Stimulated activated CD4-positive, alpha-beta T cell treated with anti-CD3 and anti-CD28 coated beads, TNF-alpha, amount 100 ng/mL, for 1 hour (primary cell): ENCODE data around the gene HOXA1.
A peak's percentile ranks its signal among the peaks of the same experiment; 100 is the strongest.

Source experiments
- DNase-seq, 3 donors: peaks; one replicate each; pipeline ENCODE4 v3.0.0-alpha.2; 2020; ENCODE audit warnings: low read depth in 3 of 3, low spot score in 1 of 3

Gene HOXA1

DNA sequence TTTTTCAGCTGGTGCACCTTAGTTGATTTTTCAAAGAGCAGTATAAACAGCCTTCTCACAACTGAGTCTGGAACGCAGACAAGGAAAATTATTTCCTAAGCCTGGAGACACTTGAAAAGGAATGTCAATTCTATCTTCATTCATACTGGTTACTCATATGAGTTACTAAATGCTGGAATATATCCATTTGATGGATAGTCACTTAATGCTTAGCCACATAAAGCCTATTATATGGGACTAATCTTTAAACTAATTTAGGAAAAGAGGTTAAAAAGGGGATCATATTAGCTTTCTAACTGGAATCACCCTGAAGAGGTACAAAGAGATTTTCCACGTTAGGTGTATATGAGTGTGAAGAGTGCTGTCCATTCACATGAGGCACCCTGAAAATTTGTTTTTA is 36.4 kb upstream of the HOXA1 start:
- no peak for DNase-seq

DNA sequence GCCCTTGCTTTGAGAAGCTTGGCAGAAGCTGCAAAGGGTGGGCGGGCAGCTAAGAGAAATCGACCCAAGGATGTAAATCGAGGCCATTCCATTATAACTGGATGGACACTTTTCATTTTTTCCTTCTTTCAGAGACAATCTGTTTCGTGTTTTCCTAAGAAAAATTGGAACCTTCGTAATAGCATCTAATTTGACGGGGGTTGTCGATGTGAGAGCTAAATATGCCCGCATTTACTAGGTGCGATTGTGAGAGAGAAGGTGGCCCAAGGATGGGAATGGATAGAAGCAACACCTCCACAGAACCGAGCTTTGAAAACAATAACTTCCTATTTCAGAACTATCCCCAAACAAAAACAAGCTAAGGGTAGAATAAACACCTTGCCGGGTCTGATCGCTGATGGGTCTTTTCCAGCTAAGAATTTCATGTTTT is 35.6 kb upstream of the HOXA1 start:
- no peak for DNase-seq

- DNase-seq, result peak; percentile 36 to 51 (median 42)
These were observed 35.0 kb upstream of the HOXA1 start, which contains the start of gene HOXA4 for GRCh38 chr7:27130540-27131389. TSS of gene HOXA4 (minus strand) at chr7:27130757. CDS start at chr7:27130733, 24 bp downstream.

- no peak for DNase-seq
These were observed 34.1 kb upstream of the HOXA1 start for GRCh38 chr7:27129729-27130539.

DNA sequence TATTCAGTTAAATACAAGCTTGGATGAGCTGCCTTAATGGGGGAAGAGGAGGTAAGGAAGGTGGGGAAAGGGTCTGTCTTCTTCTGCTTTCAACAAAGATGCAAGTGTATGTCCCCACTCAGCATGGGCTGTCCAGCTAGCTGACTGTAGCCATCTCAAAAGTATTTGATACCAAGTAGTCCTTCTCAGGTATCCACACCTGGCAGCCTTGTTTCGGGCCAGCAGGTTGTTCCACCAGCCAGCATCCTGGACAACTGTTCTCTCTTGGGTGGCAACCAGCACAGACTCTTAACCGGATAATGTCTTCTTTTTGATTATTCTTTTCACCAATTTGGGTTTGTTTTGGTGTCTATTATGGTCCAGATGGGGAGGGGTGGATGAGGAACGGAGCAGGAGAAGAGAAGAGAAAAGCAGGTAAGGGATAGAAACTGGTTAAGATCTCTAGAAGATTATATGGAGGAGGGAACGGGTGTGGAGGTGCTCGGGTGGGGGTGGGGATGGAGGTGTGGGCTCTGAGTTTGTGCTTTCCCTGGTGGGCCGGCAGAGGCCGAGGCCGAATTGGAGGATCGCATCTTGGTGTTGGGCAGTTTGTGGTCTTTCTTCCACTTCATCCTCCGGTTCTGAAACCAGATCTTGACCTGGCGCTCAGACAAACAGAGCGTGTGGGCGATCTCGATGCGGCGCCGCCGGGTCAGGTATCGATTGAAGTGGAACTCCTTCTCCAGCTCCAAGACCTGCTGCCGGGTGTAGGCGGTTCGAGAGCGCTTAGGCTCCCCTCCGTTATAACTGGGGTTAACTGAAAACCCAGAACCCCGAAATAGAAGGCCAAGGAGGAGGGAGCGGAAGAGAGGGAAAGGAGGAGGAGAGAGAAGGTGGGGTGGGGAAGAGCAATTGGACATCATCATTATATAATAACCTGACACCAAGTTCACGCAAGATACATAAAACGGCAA is 33.3 kb upstream of the HOXA1 start:
- DNase-seq, result no peak

DNA sequence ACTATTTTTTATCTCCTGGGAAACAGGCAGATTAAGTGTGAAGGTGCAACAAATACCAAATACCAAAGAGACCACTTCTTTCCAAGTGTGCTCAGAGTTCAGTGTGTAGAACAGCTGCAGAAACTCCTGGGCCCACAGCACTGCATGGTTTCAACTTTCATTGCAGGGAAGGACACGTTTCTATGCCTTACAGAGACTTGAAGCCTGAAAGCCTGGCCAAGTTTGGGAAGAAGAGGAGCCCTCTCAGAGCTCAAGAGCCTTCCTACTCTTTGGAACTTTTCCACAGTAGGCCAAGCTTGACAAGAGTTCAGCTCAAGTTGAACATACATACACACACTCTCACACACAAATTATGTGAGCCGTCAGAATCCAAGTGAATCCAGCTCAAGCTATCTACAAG is 32.2 kb upstream of the HOXA1 start:
- DNase-seq, result no peak

DNA sequence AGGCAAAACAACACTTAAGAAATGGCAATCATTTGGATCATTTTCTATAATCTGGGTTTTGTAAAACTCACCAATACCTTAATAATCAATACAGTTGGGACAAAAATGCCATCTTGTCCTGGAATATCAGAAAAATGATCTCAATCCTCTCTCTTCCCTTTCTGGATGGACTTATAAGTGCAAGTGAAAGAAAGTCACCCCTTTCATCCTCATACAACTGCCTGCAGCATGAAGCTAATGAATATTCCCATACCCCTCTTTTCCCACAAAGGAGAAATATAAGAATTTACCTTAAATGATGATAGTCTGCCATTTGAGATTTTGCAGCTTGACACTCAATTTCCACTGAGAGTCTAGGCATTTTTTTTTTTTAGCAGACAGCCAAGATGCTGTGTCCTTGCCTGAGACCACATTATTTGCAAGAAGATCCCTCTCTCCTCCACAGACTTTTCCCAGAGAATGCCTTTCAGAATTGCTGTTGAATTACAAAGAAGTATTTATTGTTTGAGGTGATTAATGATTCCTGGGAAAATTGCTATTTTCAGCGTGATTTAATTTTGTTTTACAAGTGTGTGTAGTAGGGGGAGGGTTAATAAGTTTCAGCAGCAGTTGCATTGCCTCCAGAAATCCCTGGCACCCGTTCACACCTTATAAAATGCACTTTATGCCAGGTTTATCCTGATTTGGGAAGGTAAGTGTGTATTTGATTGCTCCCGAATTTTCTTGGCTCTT is 31.0 kb upstream of the HOXA1 start:
- DNase-seq, result no peak

GRCh38 chr7:27125986-27126394 is 30.2 kb upstream of the HOXA1 start:
- DNase-seq, result no peak

DNA sequence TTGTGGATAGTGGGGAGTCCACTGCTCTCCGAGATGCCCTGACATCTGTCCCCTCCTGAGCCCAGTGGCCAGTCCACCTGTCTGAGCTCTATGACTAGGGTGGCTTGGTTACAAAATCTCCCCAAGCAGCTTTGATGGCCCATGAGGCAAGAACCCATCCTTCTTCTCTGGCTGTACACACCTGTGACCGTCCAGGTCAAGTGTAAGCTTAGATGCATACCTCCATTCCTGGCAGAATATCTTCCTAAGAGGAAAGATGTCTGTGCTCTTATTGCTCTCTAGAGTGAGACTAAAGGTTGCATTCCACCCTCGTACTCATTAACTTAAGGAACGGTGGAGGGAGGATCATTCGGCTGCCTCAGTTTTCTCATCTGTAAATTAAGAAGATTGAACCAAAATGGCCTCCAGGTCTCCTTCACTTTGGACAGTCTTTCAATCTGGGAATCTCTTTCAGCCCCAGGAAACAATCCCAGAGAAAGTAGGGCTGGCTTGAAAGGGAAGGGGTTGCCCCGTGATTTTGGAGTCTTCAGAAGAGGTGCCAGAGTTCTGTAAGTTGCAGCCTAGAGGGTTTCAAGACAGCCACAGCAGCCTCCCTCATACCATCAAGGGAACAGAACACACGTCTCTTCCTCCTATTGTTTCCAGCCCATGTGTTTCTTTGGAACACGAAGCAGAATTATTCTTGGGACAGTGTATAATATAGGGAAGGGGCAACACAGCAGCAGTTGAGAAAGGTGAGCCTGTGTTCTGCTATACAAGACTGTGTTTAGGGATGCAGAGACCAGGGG is 29.3 kb upstream of the HOXA1 start:
- no peak for DNase-seq

DNA sequence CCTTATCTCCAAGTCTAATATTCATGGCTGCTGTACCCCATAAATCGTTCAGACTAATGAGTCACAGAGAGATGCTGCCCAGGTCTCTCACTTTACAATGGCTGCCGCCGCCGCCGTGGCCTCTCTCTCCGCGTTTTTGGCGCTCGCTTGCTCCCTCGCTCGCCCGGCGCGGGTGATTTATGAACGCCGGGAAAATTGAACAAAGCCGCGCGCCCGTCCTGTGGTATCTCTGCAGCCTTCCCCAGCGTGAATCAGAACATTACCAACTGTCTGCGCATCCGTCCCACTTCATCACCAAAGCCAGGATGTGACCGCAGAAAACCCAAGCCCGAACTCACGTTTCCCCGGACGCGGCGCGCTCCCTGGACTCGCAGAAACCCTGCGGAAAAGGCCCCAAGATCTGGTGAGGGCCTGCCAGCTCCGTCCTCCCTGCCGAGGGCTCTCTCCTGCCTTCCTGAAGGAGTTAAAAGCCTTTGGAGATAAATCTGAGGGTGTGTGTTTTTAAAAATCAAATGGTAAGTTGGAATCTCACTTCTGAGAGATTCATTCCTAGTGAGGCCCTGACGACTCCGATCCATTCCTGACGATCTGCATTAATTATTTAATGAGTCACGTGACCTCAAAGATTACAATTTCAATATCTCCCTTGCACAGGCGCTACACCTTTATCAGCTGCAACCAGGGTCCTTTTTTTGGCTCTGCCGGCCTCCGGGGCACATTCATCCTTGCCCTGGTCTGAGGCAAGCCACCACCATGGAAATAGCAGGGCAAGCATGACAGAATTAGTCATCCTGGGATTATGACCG is 28.5 kb upstream of the HOXA1 start:
- DNase-seq, result no peak

GRCh38 chr7:27123477-27124053 is 27.8 kb upstream of the HOXA1 start:
- no peak for DNase-seq

GRCh38 chr7:27123007-27123476 is 27.2 kb upstream of the HOXA1 start:
- no peak for DNase-seq

DNA sequence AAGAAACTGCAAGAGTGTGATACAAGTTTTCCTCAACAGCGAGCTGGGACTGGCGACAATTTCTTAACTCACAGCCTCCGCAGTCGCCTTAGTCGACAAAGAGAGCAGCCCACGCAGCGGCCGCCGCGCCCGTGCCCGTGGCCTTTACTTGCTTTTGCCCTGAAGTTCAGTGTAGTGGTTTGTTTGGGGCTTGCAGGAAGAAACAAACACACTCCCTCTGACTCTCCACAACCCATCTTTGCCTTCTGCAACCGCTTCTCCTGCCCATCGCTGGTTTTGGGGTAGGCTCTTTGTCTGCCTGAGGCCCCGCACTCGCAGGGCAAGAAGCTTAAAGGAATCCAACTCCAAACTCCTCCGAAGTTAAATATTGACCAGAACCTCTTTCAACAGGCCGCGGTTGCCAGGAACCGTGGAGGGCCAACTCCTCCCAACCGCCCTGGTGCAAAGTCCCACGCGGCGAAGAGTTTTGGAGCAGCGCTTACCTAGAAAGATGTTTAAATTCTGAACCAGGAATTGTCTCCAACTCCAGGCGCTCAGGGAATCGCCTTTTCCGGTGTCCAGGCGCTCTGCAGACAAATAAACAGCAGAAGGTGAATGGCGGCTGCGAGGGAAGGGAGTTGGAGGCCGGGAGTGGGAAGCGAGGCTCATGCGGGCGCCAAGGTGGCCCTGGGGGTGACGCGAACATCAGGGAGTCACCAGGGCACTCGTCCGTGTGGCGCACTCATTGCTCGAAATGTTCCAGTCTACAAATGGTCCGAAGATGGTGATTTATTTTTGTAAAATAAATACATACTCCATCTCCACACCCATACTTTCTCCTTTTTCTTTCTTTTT is 26.5 kb upstream of the HOXA1 start:
- no peak for DNase-seq

GRCh38 chr7:27121684-27122076 is 25.9 kb upstream of the HOXA1 start:
- no peak for DNase-seq

DNA sequence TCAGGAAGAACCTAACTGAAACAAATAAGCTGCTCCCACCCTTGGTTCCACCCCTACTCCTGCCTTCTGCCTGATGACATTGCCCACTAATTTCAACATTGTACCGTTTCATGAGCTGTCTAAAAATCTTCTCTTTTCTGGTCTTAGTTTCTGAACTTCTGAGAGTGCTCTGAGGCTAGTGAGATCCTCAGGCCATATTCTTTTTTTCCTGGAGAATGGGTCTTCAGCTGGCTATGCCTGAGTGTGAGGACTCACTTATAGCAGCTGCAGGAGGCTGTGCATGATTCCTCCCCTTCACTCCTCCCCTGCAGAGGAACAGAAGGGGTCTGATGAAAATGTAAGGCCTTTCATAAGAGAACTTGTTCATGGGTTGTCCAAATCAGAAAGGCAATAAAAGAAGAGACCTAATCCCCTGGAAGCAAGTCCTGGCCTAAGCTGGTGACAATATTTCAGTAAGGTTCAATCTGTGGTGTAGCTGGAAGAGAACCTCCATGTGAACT is 23.7 kb upstream of the HOXA1 start:
- no peak for DNase-seq

- DNase-seq, result no peak
These were observed 22.8 kb upstream of the HOXA1 start for GRCh38 chr7:27118580-27118979.

- no peak for DNase-seq
These were observed 22.2 kb upstream of the HOXA1 start for GRCh38 chr7:27117887-27118491.
